SK-N-SH (cell line): ENCODE measurements around the gene APBB1IP. TPM values are rescaled to one million over a fixed set of nuclear protein-coding genes. Genes with fewer than 3 reads are reported as not detected.

Experiments
- CTCF ChIA-PET: fragments of 300-600, 350-600 bp; formaldehyde crosslinking; extraction: SDS; loops from one replicate; lab custom pipeline; 2021; lab: Yijun Ruan, JAX
- POLR2A ChIA-PET: fragments of 350-600 bp; sonication (Branson Sonifier 250); formaldehyde crosslinking; extraction: SDS; loops from one replicate; lab custom pipeline; 2020; ENCODE audit warnings: antibody characterized with exemption, inconsistent platforms; lab: Yijun Ruan, JAX
- DNase-seq: peaks from one replicate; pipeline ENCODE4 v3.0.0; 2012
- H2AFZ ChIP-seq: fragments of 200-600 bp; sonication (generic); 2 replicates; pipeline ENCODE4 v1.8.1; 2016; ENCODE audit warnings: antibody characterized with exemption, mild to moderate bottlenecking, low read depth
- H3F3A ChIP-seq: fragments of 200-600 bp; sonication (generic); replicated peaks from 2 replicates; pipeline ENCODE3; 2016; ENCODE audit warnings: antibody characterized with exemption, mild to moderate bottlenecking; ENCODE audit not compliant: insufficient read depth
- H3K27ac ChIP-seq, 2 experiments: fragments of 200-500 bp in 1 of 2; fragments of 200-600 bp in 1 of 2; sonication (Bioruptor generic) in 1 of 2; sonication (generic), shearing (Covaris generic) in 1 of 2; 2 replicates each; pipeline versions ENCODE4 v1.5.1 to v1.6.1; 2014 to 2016; ENCODE audit warnings: low read depth in 2 of 2, inconsistent platforms in 1 of 2, low read length in 1 of 2, mild to moderate bottlenecking in 1 of 2, mixed read lengths in 1 of 2
- H3K27me3 ChIP-seq: fragments of 200-600 bp; sonication (generic), shearing (Covaris generic); 2 replicates; pipeline ENCODE4 v1.6.1; 2016; ENCODE audit warnings: mixed run types; ENCODE audit not compliant: insufficient read depth
- H3K36me3 ChIP-seq, 2 experiments: fragments of 200-500 bp in 1 of 2; fragments of 200-600 bp in 1 of 2; sonication (Bioruptor generic) in 1 of 2; sonication (generic) in 1 of 2; replicated peaks in 1 of 2; 2 replicates each; pipeline versions ENCODE3 to v1.5.1; 2014 to 2016; ENCODE audit warnings: low read length in 1 of 2, mild to moderate bottlenecking in 1 of 2; ENCODE audit not compliant: insufficient read depth in 2 of 2, control insufficient read depth in 1 of 2
- H3K4me1 ChIP-seq, 2 experiments: fragments of 200-500 bp in 1 of 2; fragments of 200-600 bp in 1 of 2; sonication (Bioruptor generic) in 1 of 2; sonication (generic), shearing (Covaris generic) in 1 of 2; 2 replicates each; pipeline versions ENCODE4 v1.5.1 to v1.6.1; 2014 to 2016; ENCODE audit warnings: low read depth in 1 of 2, low read length in 1 of 2, mixed run types in 1 of 2; ENCODE audit not compliant: insufficient read depth in 2 of 2, control insufficient read depth in 1 of 2
- H3K4me2 ChIP-seq: fragments of 200-600 bp; sonication (generic), shearing (Covaris generic); 2 replicates; pipeline ENCODE4 v1.6.1; 2017; ENCODE audit warnings: mixed run types
- H3K4me3 ChIP-seq, 2 experiments: fragments of 200-500 bp in 1 of 2; fragments of 200-600 bp in 1 of 2; sonication (Bioruptor generic) in 1 of 2; sonication (generic), shearing (Covaris generic) in 1 of 2; 2 replicates each; pipeline versions ENCODE4 v1.5.1 to v1.8.1; 2014 to 2016; ENCODE audit warnings: low read depth in 2 of 2, inconsistent platforms in 1 of 2, low read length in 1 of 2, mild to moderate bottlenecking in 1 of 2, mixed read lengths in 1 of 2, moderate library complexity in 1 of 2
- H3K79me2 ChIP-seq: fragments of 200-600 bp; sonication (generic); 2 replicates; pipeline ENCODE4 v1.8.1; 2017; ENCODE audit warnings: mild to moderate bottlenecking; ENCODE audit not compliant: insufficient read depth
- H3K9ac ChIP-seq: fragments of 200-600 bp; sonication (generic); 2 replicates; pipeline ENCODE4 v1.6.1; 2017; ENCODE audit warnings: mixed run types
- H3K9me2 ChIP-seq: fragments of 200-600 bp; sonication (generic); 2 replicates; pipeline ENCODE4 v1.6.1; 2017; ENCODE audit warnings: mixed run types
- H3K9me3 ChIP-seq: fragments of 200-600 bp; sonication (generic); 2 replicates; pipeline ENCODE4 v1.6.1; 2017; ENCODE audit warnings: mixed run types, mild to moderate bottlenecking, moderate library complexity
- H4K20me1 ChIP-seq: fragments of 200-600 bp; sonication (generic); 2 replicates; pipeline ENCODE4 v1.6.1; 2017; ENCODE audit warnings: mild to moderate bottlenecking, mixed run types; ENCODE audit not compliant: insufficient read depth
- CHD2 ChIP-seq: fragments of 150-350 bp; IDR thresholded peaks from 2 replicates; pipeline ENCODE4 v1.6.1; 2018; ENCODE audit warnings: low read length; ENCODE audit not compliant: partially characterized antibody
- ELF1 ChIP-seq: IDR thresholded peaks from 2 replicates; pipeline ENCODE4 v1.4.0; 2012
- EP300 ChIP-seq, 2 experiments: IDR thresholded peaks; 2 replicates each; pipeline versions ENCODE4 v1.4.0 to v1.6.1; 2012; ENCODE audit warnings: borderline replicate concordance in 1 of 2, low read depth in 1 of 2, low read length in 1 of 2
- GABPA ChIP-seq: IDR thresholded peaks from 2 replicates; pipeline ENCODE4 v1.4.0; 2012; ENCODE audit warnings: low read depth, mild to moderate bottlenecking
- GATA2 ChIP-seq: sonication (generic); formaldehyde crosslinking; IDR thresholded peaks from 2 replicates; pipeline ENCODE4 v1.5.0; 2020; ENCODE audit warnings: mild to moderate bottlenecking, missing genetic modification reagents
- MEF2A ChIP-seq: IDR thresholded peaks from 2 replicates; pipeline ENCODE4 v1.4.0; 2012; ENCODE audit warnings: low read depth, borderline replicate concordance
- MXI1 ChIP-seq: IDR thresholded peaks from 2 replicates; pipeline ENCODE4 v1.6.1; 2012; ENCODE audit warnings: mild to moderate bottlenecking, low read depth, low read length, improper control_type of control experiment
- RFX5 ChIP-seq: IDR thresholded peaks from 2 replicates; pipeline ENCODE4 v1.6.1; 2012; ENCODE audit warnings: mild to moderate bottlenecking, improper control_type of control experiment, low read length
- TAF1 ChIP-seq: IDR thresholded peaks from 2 replicates; pipeline ENCODE4 v1.6.1; 2012; ENCODE audit warnings: low read depth, mild to moderate bottlenecking, low read length, moderate library complexity, borderline replicate concordance
- TCF12 ChIP-seq: IDR thresholded peaks from 2 replicates; pipeline ENCODE4 v1.4.0; 2012
- USF2 ChIP-seq: fragments of 150-350 bp; IDR thresholded peaks from 2 replicates; pipeline ENCODE4 v1.6.1; 2017; ENCODE audit warnings: antibody characterized with exemption, low read length, low read depth, borderline replicate concordance
- WGBS: methylation state at CpG from one replicate; pipeline ENCODE4 v1.1.6; 2017; ENCODE audit warnings: low lambda C conversion rate; 5-methylcytosine and 5-hydroxymethylcytosine counted together
- polyA plus RNA-seq, 3 experiments: library from polyadenylated mRNA; depleted of rRNA; stranded (reverse); fragments of >200 nt; gene quantifications; 2 replicates each; pipeline ENCODE4 v1.2.3, GENCODE V29; 2012

APBB1IP gene
- polyA plus RNA-seq, 1 of the 3 experiments (the other 2 are of a cell fraction): not detected

- no peaks in the 10 kb centered on the region for H3F3A ChIP-seq
- ChIA-PET POLR2A (no interaction called here), CTCF (no interaction called here)
- DNase-seq: no peak
- H3K79me2 ChIP-seq: no peaks in the 10 kb centered on the region
- H3K9ac ChIP-seq: no peak overlapping the region
- H3K9me2 ChIP-seq: no peaks in the 10 kb centered on the region
- no peak overlapping the region for H2AFZ ChIP-seq
- H4K20me1 ChIP-seq: no peaks in the 10 kb centered on the region
- H3K27ac ChIP-seq: no peak overlapping the region
- H3K4me1 ChIP-seq: no peaks in the 10 kb centered on the region
- no peak overlapping the region for H3K4me2 ChIP-seq
- TF ChIP-seq MEF2A (no peak), ELF1 (no peak), EP300 (IDR thresholded peaks at IDR 0.05; ENCODE audit: borderline replicate concordance in 1 of 2, low read depth in 1 of 2, low read length in 1 of 2) (no peak), TCF12 (no peak), USF2 (no peak)
- H3K36me3 ChIP-seq: no peaks in the 10 kb centered on the region
- H3K4me3 ChIP-seq: no peak overlapping the region
- no peaks in the 10 kb centered on the region for H3K9me3 ChIP-seq
- H3K27me3 ChIP-seq: no peaks in the 10 kb centered on the region; the same call in 1 of the 2 replicates
- 0% methylated on average over 1 of the region's 1 CpG for WGBS
These were observed 5.2 kb upstream of the APBB1IP start for GRCh38 chr10:26432938-26433337.

GRCh38 chr10:26435852-26436251 lies 2.3 kb upstream of the APBB1IP start:
- H3K4me1 ChIP-seq: no peaks in the 10 kb centered on the region
- H3K4me3 ChIP-seq: no peak overlapping the region
- no peak overlapping the region for H3K27ac ChIP-seq
- DNase-seq: no peak
- H3K9ac ChIP-seq: no peak overlapping the region
- H3K4me2 ChIP-seq: no peak overlapping the region
- no peaks in the 10 kb centered on the region for H3F3A ChIP-seq
- H3K9me2 ChIP-seq: no peaks in the 10 kb centered on the region
- peaks cover 11% of the 10 kb centered on the region; the same call in 1 of the 2 replicates for H3K27me3 ChIP-seq
- no peaks in the 10 kb centered on the region for H3K9me3 ChIP-seq
- H3K79me2 ChIP-seq: no peaks in the 10 kb centered on the region
- H4K20me1 ChIP-seq: no peaks in the 10 kb centered on the region
- POLR2A ChIA-PET: no interaction called here
- no peak for TF ChIP-seq RFX5
- TF ChIP-seq TCF12: no peak
- TF ChIP-seq, all 33 proteins: peak for 0
- WGBS: 33% methylated on average over 1 of the region's 1 CpG
- CTCF ChIA-PET: no interaction called here
- Histone ChIP-seq H2AFZ (no peak overlapping the region), H3K36me3 (no peaks in the 10 kb centered on the region)

- Histone ChIP-seq H3K4me1 (no peaks in the 10 kb centered on the region), H3K27ac (no peak overlapping the region), H3K79me2 (no peaks in the 10 kb centered on the region), H3K27me3 (peaks cover 11% of the 10 kb centered on the region; the same call in 1 of the 2 replicates), H3K9me3 (no peaks in the 10 kb centered on the region), H3K9ac (no peak overlapping the region), H3F3A (no peaks in the 10 kb centered on the region), H3K9me2 (no peaks in the 10 kb centered on the region)
- ChIA-PET CTCF (interaction anchor here (0.6 kb wide), 1 partner anchor 244 kb away, joined by 3 read pairs; no protein-coding TSS in a partner anchor), POLR2A (no interaction called here)
- DNase-seq: no peak
- TF ChIP-seq GABPA (no peak), TAF1 (no peak), GATA2 (CRISPR knock-in tag) (no peak), MXI1 (no peak), CHD2 (no peak)
- TF ChIP-seq, all 33 proteins: peak for 0
- H4K20me1 ChIP-seq: no peaks in the 10 kb centered on the region
- H3K36me3 ChIP-seq: no peaks in the 10 kb centered on the region
- H3K4me3 ChIP-seq: no peak overlapping the region
- H3K4me2 ChIP-seq: no peak overlapping the region
- WGBS: 2% methylated on average over 2 of the region's 2 CpGs
- no peak overlapping the region for H2AFZ ChIP-seq
These were observed 1.3 kb upstream of the APBB1IP start for GRCh38 chr10:26436848-26437247.
